NT2/D1 (cell line): ENCODE measurements around the gene AGBL4.

Experiments used
- YY1 ChIP-seq: IDR thresholded peaks from 2 replicates; pipeline ENCODE4 v1.6.1; 2011; ENCODE audit not compliant: insufficient read length, insufficient read depth
- ZNF274 ChIP-seq: IDR thresholded peaks from 2 replicates; pipeline ENCODE4 v1.6.1; 2011; ENCODE audit warnings: mild to moderate bottlenecking, low read depth, low read length

DNA sequence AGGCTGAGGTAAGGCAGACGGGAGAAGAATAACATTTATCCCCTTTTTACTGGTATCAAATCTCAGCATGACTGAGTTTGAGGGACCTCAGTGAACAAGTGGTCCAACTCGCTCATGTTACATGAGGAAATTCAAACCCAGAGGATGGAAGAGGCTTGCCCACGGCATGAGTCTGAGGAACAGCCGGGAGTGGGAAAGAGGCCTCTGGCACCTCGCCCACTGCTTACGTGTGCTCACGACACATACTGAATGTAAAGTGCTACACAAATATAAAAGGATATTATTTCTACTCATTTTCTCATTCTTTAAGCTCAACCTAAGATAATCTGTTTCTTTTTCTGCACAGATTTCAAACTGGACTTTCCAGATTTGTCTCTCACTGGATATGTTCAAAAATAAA lies 1261.8 kb downstream of the AGBL4 start:
- TF ChIP-seq ZNF274 (no peak), YY1 (no peak)
